ENCODE results near the gene ADM. TPM values are rescaled to one million over a fixed set of nuclear protein-coding genes. Genes with fewer than 3 reads are reported as not detected.
A peak's percentile ranks its signal among the peaks of the same experiment; 100 is the strongest.

ADM gene
- total RNA-seq, 1 experiment from 2014 or later: 87.2 TPM

GRCh38 chr11:10310301-10310841, 5.5 kb downstream of the ADM start:
- no peaks in the 10 kb centered on the region for H3K9me3 ChIP-seq (ENCODE audit: control insufficient read depth in 1 of 2, insufficient read depth in 1 of 2, low read depth in 1 of 2, low read length in 2 of 2)
- peaks cover 42 to 58% of the 10 kb centered on the region in 2 experiments for H3K4me1 ChIP-seq (ENCODE audit: control insufficient read depth in 1 of 2, insufficient read depth in 2 of 2, low read length in 2 of 2)
- H3K36me3 ChIP-seq (ENCODE audit: control insufficient read depth in 1 of 2, insufficient read depth in 2 of 2, low read length in 2 of 2): peaks cover 0 to 15% of the 10 kb centered on the region in 2 experiments; a peak in 2 of 4 replicates
- ChIA-PET CTCF (interaction anchor here (3.3 to 3.7 kb wide), 2 partner anchors 56 to 552 kb away, joined by 18 to 25 read pairs; no protein-coding TSS in a partner anchor), RAD21 (ENCODE audit: low non-redundant PET in 1 of 2, low total read pairs in 2 of 2, uncharacterized antibody in 2 of 2, unreplicated experiment in 2 of 2) (interaction anchor here (1.0 to 1.3 kb wide), 3 partner anchors 95 to 425 kb away, joined by 3 to 5 read pairs (median 3); no protein-coding TSS in a partner anchor), POLR2A (interaction anchor here (0.8 to 3.7 kb wide), 3 partner anchors 14 to 551 kb away, joined by 3 to 18 read pairs (median 4); no protein-coding TSS in a partner anchor)
- DNase-seq (ENCODE audit: low read depth, low spot score) (no peak), ATAC-seq (no peak)
- peak overlapping the region; percentile 98 for H3K4me2 ChIP-seq (ENCODE audit: low read length)
- no peaks in the 10 kb centered on the region for H3K9me2 ChIP-seq (ENCODE audit: insufficient read depth)
- no peak overlapping the region for H3K27ac ChIP-seq (ENCODE audit: low read depth, low read length)
- H3K27me3 ChIP-seq (ENCODE audit: insufficient read depth, low read length): no peaks in the 10 kb centered on the region
- H3K9ac ChIP-seq (ENCODE audit: low read length): peak overlapping the region; percentile 8
- no TSS peak for BruUV-seq (replicated peaks)
- intact Hi-C loops (cut with micrococcal nuclease): no loop called here
- no peaks in the 10 kb centered on the region for H4K20me1 ChIP-seq (ENCODE audit: insufficient read depth)
- TF ChIP-seq TCF7L2 (IDR thresholded peaks at IDR 0.05; ENCODE audit: borderline replicate concordance, extremely low read depth, insufficient read depth, insufficient read length) (peak; percentile 12), SRF (IDR thresholded peaks at IDR 0.05; ENCODE audit: low read depth) (no peak)
- H3K79me2 ChIP-seq (ENCODE audit: insufficient read depth, low read length): peaks cover 17% of the 10 kb centered on the region
- H3K4me3 ChIP-seq (replicated peaks in 1 of 2; ENCODE audit: low read depth in 1 of 2, low read length in 2 of 2): no peak overlapping the region
- no peak overlapping the region for H2AFZ ChIP-seq (ENCODE audit: low read depth, low read length, poor library complexity, severe bottlenecking)

GRCh38 chr11:10311802-10312201, 6.9 kb downstream of the ADM start:
- Histone ChIP-seq H3K4me3 (replicated peaks in 1 of 2; ENCODE audit: low read depth in 1 of 2, low read length in 2 of 2) (no peak overlapping the region), H3K9me2 (ENCODE audit: insufficient read depth) (no peaks in the 10 kb centered on the region), H3K4me2 (ENCODE audit: low read length) (no peak overlapping the region), H3K36me3 (ENCODE audit: control insufficient read depth in 1 of 2, insufficient read depth in 2 of 2, low read length in 2 of 2) (peaks cover 0 to 4% of the 10 kb centered on the region in 2 experiments; a peak in 2 of 4 replicates), H3K9me3 (ENCODE audit: control insufficient read depth in 1 of 2, insufficient read depth in 1 of 2, low read depth in 1 of 2, low read length in 2 of 2) (no peaks in the 10 kb centered on the region), H2AFZ (ENCODE audit: low read depth, low read length, poor library complexity, severe bottlenecking) (no peak overlapping the region), H3K27me3 (ENCODE audit: insufficient read depth, low read length) (no peaks in the 10 kb centered on the region), H3K9ac (ENCODE audit: low read length) (no peak overlapping the region), H4K20me1 (ENCODE audit: insufficient read depth) (no peaks in the 10 kb centered on the region), H3K4me1 (ENCODE audit: control insufficient read depth in 1 of 2, insufficient read depth in 2 of 2, low read length in 2 of 2) (peaks cover 34 to 45% of the 10 kb centered on the region in 2 experiments), H3K79me2 (ENCODE audit: insufficient read depth, low read length) (peaks cover 2% of the 10 kb centered on the region; the same call in 1 of the 2 replicates), H3K27ac (ENCODE audit: low read depth, low read length) (no peak overlapping the region)
- ATAC-seq (no peak), DNase-seq (ENCODE audit: low read depth, low spot score) (no peak)
- RAD21 ChIA-PET (ENCODE audit: low non-redundant PET in 1 of 2, low total read pairs in 2 of 2, uncharacterized antibody in 2 of 2, unreplicated experiment in 2 of 2): no interaction called here
- CTCF ChIA-PET: no interaction called here
- POLR2A ChIA-PET: no interaction called here
- no TSS peak for BruUV-seq (replicated peaks)
- intact Hi-C loops (cut with micrococcal nuclease): no loop called here
- TF ChIP-seq RAD21 (IDR thresholded peaks at IDR 0.05; ENCODE audit: low read depth): no peak
- no peak for TF ChIP-seq FOSL1 (IDR thresholded peaks at IDR 0.05; ENCODE audit: low read depth)
- TF ChIP-seq EZH2phosphoT487 (IDR thresholded peaks at IDR 0.05; ENCODE audit: borderline replicate concordance): no peak
- no peak for TF ChIP-seq MAX (IDR thresholded peaks at IDR 0.05)
- TF ChIP-seq POLR2A (IDR thresholded peaks at IDR 0.05; ENCODE audit: borderline replicate concordance, extremely low read depth, insufficient read depth, insufficient read length): no peak
- TF ChIP-seq CBX3 (IDR thresholded peaks at IDR 0.05; ENCODE audit: low read depth): no peak
- TF ChIP-seq EGR1 (IDR thresholded peaks at IDR 0.05; ENCODE audit: low read depth): no peak
- TF ChIP-seq SP1 (IDR thresholded peaks at IDR 0.05; ENCODE audit: low read depth): no peak
- TF ChIP-seq ELF1 (IDR thresholded peaks at IDR 0.05; ENCODE audit: borderline replicate concordance, low read depth): no peak
- TF ChIP-seq REST (IDR thresholded peaks at IDR 0.05; ENCODE audit: low read depth): no peak
- no peak for TF ChIP-seq CEBPB (IDR thresholded peaks at IDR 0.05; ENCODE audit: low read depth)
- no peak for TF ChIP-seq ZNF274 (IDR thresholded peaks at IDR 0.05; ENCODE audit: low read depth, low read length)
- no peak for TF ChIP-seq ZFX (IDR thresholded peaks at IDR 0.05)
- TF ChIP-seq ZBTB33 (IDR thresholded peaks at IDR 0.05; ENCODE audit: extremely low read depth, insufficient replicate concordance, low read length): no peak
- no peak for TF ChIP-seq SRF (IDR thresholded peaks at IDR 0.05; ENCODE audit: low read depth)
